Spleen (tissue), 7 donors: ENCODE results near the gene TMEM72.

Experiments
- CTCF ChIP-seq, 11 experiments: fragments of 200-600 bp in 7 of 11; fragments of 450-650 bp in 4 of 11; sonication (generic) in 4 of 11; IDR thresholded peaks in 8 of 11; conservative IDR thresholded peaks in 3 of 11; 1 replicate in 7 of 11; 2 replicates in 4 of 11; pipeline versions ENCODE4 v1.4.0 to v1.8.0; 2016 to 2021; ENCODE audit warnings: antibody characterized with exemption in 11 of 11, inconsistent platforms in 4 of 11, mild to moderate bottlenecking in 1 of 11
- POLR2A ChIP-seq, 3 donors: fragments of 450-650 bp; IDR thresholded peaks; one replicate each; pipeline ENCODE4 v1.5.1; 2017; ENCODE audit warnings: antibody characterized with exemption in 3 of 3, mild to moderate bottlenecking in 1 of 3
- POLR2AphosphoS5 ChIP-seq, 3 donors: sonication (generic); formaldehyde crosslinking; IDR thresholded peaks; one replicate each; pipeline ENCODE4 v1.5.1; 2017; ENCODE audit warnings: antibody characterized with exemption in 3 of 3
- donor health status: DM: no; HTN: no; CAD: no; lungs with moderate emphysema.
- donor health status: DM: no; HTN: no; CAD: no.
- donor health status: DM: no; HTN: no; CAD: no.

DNA sequence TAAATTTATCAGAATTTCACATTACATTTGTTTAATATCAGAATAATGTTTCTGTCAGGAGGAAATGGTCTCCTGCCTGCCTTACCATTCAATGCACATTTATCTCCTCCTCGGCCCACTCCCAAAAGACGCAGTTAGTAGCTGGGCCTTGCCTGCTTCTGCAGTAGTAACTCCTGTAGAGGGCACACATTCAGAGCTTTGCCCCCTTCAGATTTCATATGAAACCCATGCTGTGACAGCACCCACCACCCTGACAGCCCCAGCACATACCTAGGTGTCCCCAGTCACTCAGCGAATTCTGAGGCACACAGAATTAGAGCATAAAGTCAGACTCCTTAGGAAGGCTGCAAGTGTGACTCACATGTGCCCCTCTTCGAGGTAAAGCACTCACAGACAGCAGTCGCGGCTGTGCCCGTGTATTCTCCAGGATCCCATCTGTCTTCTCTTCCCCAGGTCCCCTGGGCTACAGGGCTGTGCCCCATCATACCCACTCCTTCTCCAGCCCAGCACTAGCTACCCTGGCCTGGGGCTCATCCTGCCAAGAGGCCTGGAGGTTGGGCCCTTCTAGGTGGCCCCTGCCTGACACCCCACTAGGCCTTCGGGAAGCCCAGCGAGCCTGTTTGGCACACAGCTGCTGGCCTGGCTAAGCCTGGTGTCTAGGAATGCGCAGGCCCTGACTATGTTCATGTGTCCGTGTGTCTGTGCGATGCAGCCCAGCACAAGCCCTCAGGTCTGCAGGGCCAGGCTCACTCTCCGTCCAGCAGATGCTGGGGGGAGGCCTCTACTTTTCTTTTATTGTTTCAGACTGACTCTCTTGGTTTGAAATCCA is 72.1 kb downstream of the TMEM72 start:
- TF ChIP-seq CTCF (IDR thresholded peaks at IDR 0.05 in 8 of 11, conservative IDR thresholded peaks at IDR 0.05 in 3 of 11) = no peak
- no peak for TF ChIP-seq POLR2A (IDR thresholded peaks at IDR 0.05)
- peak in 1 of 3 donors; percentile 11 for TF ChIP-seq POLR2AphosphoS5 (IDR thresholded peaks at IDR 0.05)
